ENCODE measurements around the gene OR2M4.
"Not testable (repeated sequence)": the region's sequence is repeated elsewhere in the genome, so short reads cannot be mapped to it uniquely, and the experiment has no call there.

Gene OR2M4

GRCh38 chr1:248231117-248231516 lies at the start of gene OR2M4:
Gene OR2M4 (plus strand): TSS chr1:248231417. CDS start chr1:248238929, 7,512 bp downstream.
- no peak for DNase-seq

- no peak for DNase-seq
These were observed 47.2 kb upstream of the OR2M4 start for GRCh38 chr1:248183996-248184395.

- DNase-seq = no peak
These were observed 43.9 kb upstream of the OR2M4 start for GRCh38 chr1:248187363-248187762.

GRCh38 chr1:248189026-248189425 lies 42.2 kb upstream of the OR2M4 start:
- DNase-seq = no peak

- no peak for DNase-seq
These were observed 37.1 kb upstream of the OR2M4 start for GRCh38 chr1:248194117-248194516.

- DNase-seq = no peak
These were observed 34.3 kb upstream of the OR2M4 start, which contains the start of gene OR2M3 for GRCh38 chr1:248196965-248197364. Gene OR2M3 (plus strand): TSS chr1:248197265. CDS start chr1:248203068, 5,803 bp downstream.

GRCh38 chr1:248215880-248216279 lies 15.3 kb upstream of the OR2M4 start:
- DNase-seq = no peak

GRCh38 chr1:248225537-248225936 lies 5.7 kb upstream of the OR2M4 start:
- no peak for DNase-seq

- DNase-seq = no peak
These were observed 1.8 kb upstream of the OR2M4 start for GRCh38 chr1:248229360-248229908.

- DNase-seq = no peak
These were observed 8.3 kb downstream of the OR2M4 start for GRCh38 chr1:248239478-248239877.

- peak; percentile 36 for DNase-seq
These were observed 12.0 kb downstream of the OR2M4 start for GRCh38 chr1:248243204-248243603.

- not testable (repeated sequence) for DNase-seq
These were observed 28.1 kb downstream of the OR2M4 start for GRCh38 chr1:248259309-248259708.

GRCh38 chr1:248268178-248268577 lies 37.0 kb downstream of the OR2M4 start:
- DNase-seq = no peak

- not testable (repeated sequence) for DNase-seq
These were observed 42.0 kb downstream of the OR2M4 start for GRCh38 chr1:248273225-248273624.

GRCh38 chr1:248277876-248278275 lies 46.7 kb downstream of the OR2M4 start, which contains the start of gene OR2T33:
Gene OR2T33 (minus strand): TSS chr1:248277976. CDS start chr1:248273814, 4,162 bp downstream.
- DNase-seq = no peak

- no peak for DNase-seq
These were observed 57.2 kb downstream of the OR2M4 start for GRCh38 chr1:248288391-248288790.
